Spleen (tissue), 7 donors: ENCODE results near the gene KATNAL2.

Source experiments
- POLR2A ChIP-seq, 3 donors: fragments of 450-650 bp; IDR thresholded peaks; one replicate each; pipeline ENCODE4 v1.5.1; 2017; ENCODE audit warnings: antibody characterized with exemption in 3 of 3, mild to moderate bottlenecking in 1 of 3
- POLR2AphosphoS5 ChIP-seq, 3 donors: sonication (generic); formaldehyde crosslinking; IDR thresholded peaks; one replicate each; pipeline ENCODE4 v1.5.1; 2017; ENCODE audit warnings: antibody characterized with exemption in 3 of 3
- TF ChIP-seq, protein P1 (sequence below), 11 experiments: fragments of 200-600 bp in 7 of 11; fragments of 450-650 bp in 4 of 11; sonication (generic) in 4 of 11; IDR thresholded peaks in 8 of 11; conservative IDR thresholded peaks in 3 of 11; 1 replicate in 7 of 11; 2 replicates in 4 of 11; pipeline versions ENCODE4 v1.4.0 to v1.8.0; 2016 to 2021; ENCODE audit warnings: antibody characterized with exemption in 11 of 11, inconsistent platforms in 4 of 11, mild to moderate bottlenecking in 1 of 11
- donor health status: DM: no; HTN: no; CAD: no; lungs with moderate emphysema.
- donor health status: DM: no; HTN: no; CAD: no.
- donor health status: DM: no; HTN: no; CAD: no.

DNA sequence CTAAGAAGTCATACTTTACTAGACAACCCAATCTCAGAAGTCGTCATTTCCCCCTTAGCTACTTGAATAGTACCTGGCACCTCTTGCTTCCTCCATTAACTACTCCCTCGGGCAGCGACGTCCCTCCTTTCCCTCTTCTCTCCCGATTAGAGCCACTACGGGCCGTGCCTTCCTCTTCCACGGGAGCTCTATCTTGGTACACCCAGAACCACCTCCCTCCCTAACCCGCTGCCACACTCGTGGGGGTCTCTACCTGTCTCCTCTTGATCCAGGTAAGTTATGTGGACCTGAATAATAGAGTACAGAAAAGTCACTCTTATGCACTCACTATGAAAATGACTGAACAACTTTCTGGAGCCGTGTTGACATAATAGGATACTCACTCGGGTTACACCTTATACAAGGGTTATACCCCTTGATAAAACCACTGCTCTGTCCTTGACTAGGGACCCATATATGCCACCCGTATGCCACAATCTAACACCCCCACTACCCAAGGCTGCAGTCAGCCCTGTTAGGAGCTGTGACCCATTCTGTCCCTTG, 233.5 kb downstream of the KATNAL2 start:
- TF ChIP-seq POLR2A (IDR thresholded peaks at IDR 0.05), result no peak
- TF ChIP-seq, protein P1, sequence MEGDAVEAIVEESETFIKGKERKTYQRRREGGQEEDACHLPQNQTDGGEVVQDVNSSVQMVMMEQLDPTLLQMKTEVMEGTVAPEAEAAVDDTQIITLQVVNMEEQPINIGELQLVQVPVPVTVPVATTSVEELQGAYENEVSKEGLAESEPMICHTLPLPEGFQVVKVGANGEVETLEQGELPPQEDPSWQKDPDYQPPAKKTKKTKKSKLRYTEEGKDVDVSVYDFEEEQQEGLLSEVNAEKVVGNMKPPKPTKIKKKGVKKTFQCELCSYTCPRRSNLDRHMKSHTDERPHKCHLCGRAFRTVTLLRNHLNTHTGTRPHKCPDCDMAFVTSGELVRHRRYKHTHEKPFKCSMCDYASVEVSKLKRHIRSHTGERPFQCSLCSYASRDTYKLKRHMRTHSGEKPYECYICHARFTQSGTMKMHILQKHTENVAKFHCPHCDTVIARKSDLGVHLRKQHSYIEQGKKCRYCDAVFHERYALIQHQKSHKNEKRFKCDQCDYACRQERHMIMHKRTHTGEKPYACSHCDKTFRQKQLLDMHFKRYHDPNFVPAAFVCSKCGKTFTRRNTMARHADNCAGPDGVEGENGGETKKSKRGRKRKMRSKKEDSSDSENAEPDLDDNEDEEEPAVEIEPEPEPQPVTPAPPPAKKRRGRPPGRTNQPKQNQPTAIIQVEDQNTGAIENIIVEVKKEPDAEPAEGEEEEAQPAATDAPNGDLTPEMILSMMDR (IDR thresholded peaks at IDR 0.05 in 8 of 11, conservative IDR thresholded peaks at IDR 0.05 in 3 of 11), result no peak
- TF ChIP-seq POLR2AphosphoS5 (IDR thresholded peaks at IDR 0.05), result no peak
